CD1c-positive myeloid dendritic cell (primary cell): ENCODE results near the gene SAMD4A.

ENCODE experiments used
- DNase-seq: peaks from one replicate; pipeline ENCODE4 v3.0.0-alpha.2; 2016; ENCODE audit errors: extremely low spot score

The SAMD4A gene

GRCh38 chr14:54781080-54781479, 214.2 kb downstream of the SAMD4A start:
- no peak for DNase-seq

GRCh38 chr14:54781961-54782750, 215.2 kb downstream of the SAMD4A start:
- no peak for DNase-seq

- DNase-seq: peak; percentile 77
Measured at GRCh38 chr14:54782751-54783659, 216.1 kb downstream of the SAMD4A start.

GRCh38 chr14:54783660-54784015, 216.7 kb downstream of the SAMD4A start:
- DNase-seq: no peak

- DNase-seq: no peak
Measured at GRCh38 chr14:54784060-54784459, 217.1 kb downstream of the SAMD4A start.

- no peak for DNase-seq
Measured at GRCh38 chr14:54784657-54785056, 217.7 kb downstream of the SAMD4A start.

- DNase-seq: no peak
Measured at GRCh38 chr14:54785136-54785777, 218.3 kb downstream of the SAMD4A start.

- peak; percentile 7 for DNase-seq
Measured at GRCh38 chr14:54785778-54786770, 219.1 kb downstream of the SAMD4A start.

GRCh38 chr14:54786838-54787237, 219.9 kb downstream of the SAMD4A start:
- peak; percentile 3 for DNase-seq

GRCh38 chr14:54787261-54787660, 220.3 kb downstream of the SAMD4A start:
- peak; percentile 44 for DNase-seq

GRCh38 chr14:54788701-54789100, 221.8 kb downstream of the SAMD4A start:
- no peak for DNase-seq

- DNase-seq: no peak
Measured at GRCh38 chr14:54789166-54789565, 222.2 kb downstream of the SAMD4A start.

- DNase-seq: no peak
Measured at GRCh38 chr14:54789781-54790480, 223.0 kb downstream of the SAMD4A start.

GRCh38 chr14:54791001-54791400, 224.1 kb downstream of the SAMD4A start:
- DNase-seq: no peak

- no peak for DNase-seq
Measured at GRCh38 chr14:54792288-54792687, 225.4 kb downstream of the SAMD4A start.

- no peak for DNase-seq
Measured at GRCh38 chr14:54794159-54794558, 227.2 kb downstream of the SAMD4A start.

- DNase-seq: no peak
Measured at GRCh38 chr14:54794796-54795195, 227.9 kb downstream of the SAMD4A start.

GRCh38 chr14:54796961-54797360, 230.0 kb downstream of the SAMD4A start:
- no peak for DNase-seq

GRCh38 chr14:54797556-54797955, 230.6 kb downstream of the SAMD4A start:
- no peak for DNase-seq

GRCh38 chr14:54797986-54798385, 231.1 kb downstream of the SAMD4A start:
- DNase-seq: no peak
